HG02870 (cell line): ENCODE results near the gene IGF1R.

Experiments
- ATAC-seq: cut with Tn5 transposase; IDR thresholded peaks from one replicate; pipeline ENCODE4 v1.9.1; 2021; ENCODE audit warnings: mild to moderate bottlenecking, moderate library complexity; ENCODE audit not compliant: unreplicated experiment

IGF1R gene

DNA sequence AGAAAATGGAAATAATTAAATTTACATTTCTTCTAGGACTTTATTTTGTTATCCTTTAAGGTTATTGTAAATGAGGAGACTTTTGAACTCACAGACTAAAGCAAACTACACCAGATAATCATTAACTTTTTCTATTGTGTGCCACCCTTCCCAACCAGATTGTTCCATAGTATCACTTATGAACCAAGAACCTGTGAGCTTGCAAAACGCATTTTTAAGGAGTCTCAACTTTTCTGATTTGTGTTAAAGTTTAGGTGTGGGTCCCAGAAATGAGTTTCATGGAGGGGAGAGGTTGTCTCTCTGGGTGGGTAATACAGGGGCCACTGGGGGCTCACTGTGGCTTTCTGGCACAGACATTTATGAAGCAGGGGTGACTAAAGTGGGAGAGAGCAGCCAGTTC is 75.7 kb downstream of the IGF1R start:
- no peak for ATAC-seq

DNA sequence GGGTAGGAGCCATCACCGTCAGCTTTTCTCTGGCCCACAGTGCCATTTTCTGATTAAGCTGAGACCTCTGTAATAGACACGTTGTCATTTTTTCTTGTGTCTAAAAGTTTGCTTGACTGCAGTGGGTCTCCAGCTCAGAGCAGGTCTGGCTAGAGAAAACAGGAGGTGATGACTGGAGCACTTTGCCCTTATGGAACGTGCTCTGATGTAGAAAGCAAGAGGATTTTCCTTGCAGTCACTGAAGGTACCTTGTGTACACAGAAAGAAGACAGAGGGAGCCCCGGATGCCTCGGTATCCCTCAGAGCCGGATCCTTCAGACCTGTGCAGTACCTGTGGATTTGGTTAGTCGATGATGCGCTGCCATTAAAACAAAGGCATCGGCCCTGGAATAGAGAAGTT is 76.2 kb downstream of the IGF1R start:
- no peak for ATAC-seq

DNA sequence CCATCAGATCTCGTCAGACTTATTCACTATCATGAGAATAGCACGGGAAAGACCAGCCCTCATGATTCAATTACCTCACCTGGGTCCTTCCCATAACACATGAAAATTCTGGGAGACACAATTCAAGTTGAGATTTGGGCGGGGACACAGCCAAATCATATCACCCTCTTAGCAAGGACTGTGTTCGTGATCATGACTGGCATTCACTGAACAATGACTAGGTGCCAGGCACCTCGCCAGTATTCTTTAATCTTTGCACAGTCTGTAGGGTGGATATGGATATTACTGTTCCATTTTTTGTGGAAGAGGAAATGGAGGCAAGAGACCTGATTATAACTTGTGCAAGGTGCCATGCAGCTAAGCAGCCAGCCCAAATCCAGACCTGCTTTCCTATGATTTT is 77.5 kb downstream of the IGF1R start:
- ATAC-seq: no peak

DNA sequence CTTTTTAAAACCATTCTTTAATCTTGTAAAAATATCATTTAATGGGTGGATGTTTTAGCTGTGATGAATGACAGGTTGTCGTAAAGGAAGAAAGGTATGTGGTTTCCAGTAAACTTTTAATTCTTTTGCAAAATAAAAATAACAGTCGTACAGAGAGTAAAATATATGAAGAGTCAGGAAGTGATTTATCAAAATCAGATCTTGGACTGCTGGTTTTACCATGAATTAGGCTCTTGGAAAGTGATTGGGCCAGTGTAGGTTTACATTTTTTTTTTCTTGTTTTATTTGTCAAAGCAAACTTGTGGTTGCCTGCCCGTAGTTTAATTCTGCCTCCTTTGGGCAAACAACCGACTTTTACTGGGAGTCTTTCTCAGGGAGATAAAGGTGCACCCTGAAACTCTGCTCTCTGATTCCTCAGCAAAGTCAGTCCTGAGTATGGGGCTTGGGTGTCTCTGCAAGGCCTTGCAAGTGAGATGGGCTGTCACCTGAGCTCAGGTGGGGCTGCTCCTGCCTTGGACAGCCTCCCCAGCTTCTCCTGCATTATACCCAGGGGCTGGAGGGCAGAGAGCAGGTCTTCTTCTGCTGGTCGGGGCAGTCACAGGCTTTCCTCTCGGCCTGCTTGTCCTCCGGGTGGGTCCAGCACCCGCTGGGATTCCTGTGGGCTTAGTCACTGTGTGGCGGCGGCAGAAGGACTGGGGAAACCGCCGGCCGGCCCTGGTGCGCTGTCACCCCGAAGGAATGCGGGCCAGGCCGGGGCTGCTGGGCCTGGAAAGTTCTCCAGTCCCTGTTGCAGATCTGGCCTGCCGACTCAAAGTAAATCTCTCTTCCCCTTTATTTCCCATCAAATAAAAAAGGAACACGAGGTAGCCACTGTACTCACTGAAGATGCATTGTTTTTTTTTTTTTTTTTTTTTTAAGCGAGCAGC is 79.0 kb downstream of the IGF1R start:
- no peak for ATAC-seq

DNA sequence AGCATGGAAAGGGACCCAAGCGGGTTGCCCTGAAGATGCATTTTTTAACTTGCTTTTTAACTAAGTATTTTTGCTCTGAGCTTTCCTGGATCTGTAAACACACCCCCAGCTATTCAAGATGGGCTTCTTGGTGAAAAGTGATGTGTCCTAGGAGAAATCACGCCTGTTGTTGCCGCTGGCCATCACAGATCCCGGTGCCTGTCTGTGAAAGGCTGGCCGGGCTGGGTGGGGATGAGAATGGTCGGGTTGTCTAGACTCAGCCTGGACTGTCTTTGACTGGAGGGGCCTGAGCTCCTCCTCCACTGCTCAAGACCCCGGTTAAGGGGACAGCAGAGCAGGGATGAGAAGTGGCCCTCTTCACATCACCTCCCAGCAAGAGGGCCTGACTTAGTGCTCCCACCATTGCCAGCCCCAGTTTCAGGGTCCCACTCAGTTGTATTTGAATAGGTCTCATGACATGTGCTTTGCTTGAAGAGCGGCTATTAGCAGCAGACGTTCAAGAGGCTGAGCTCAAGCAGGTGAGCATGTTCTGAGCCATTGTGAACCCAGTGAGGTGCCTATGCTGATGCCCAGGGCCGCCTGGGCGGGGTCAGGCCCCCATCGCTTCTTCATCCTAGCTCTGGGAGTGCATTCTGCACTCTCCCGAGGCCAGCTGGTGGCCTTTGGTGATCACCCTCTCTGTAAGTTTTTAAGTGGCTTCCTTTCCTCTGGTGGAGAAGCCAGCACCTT is 79.9 kb downstream of the IGF1R start:
- no peak for ATAC-seq

DNA sequence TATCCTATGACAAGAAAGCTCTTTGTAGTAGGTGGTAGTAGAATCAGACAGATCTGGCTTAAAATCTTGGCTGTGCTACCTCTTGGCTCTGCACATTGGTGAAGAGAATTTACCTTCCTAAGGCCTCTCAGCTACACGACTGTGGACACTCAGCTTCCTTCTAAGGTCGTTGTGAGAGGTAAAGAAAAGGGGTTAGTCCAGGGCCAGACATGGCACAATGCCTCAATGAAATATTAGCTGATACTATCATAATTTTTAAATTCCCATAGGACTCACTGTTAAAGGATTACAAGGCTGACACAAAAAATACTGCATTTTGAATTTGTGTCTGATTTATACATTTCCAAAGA is 80.4 kb downstream of the IGF1R start:
- no peak for ATAC-seq

DNA sequence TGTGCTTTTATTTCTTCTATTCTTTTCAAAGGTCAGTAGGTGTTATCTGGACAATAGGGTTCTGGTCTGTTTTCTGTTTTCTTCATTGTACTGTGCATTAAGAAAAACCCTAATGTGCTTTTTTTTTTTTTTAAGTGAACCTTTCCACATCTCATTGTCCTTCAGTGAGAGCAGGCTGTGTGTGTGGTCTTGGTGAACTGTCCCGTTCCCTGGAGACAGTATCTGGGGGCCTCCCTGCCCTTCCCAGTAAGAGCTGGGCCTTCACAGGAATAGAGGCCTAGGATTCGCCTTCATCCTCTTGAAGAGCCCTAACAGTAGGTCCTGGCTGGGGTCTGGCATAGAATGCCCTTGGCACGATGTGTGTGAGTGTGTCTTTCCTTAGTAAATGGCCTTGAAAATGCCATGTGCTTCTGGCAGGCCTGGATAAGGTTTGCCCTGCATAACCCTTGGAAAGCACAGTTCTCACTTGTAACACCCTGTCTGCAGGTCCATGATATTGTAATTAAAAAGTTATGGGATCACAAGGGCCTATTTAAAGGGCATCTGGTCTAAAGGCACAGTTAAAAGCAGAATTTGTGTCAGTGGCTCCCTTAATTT is 81.2 kb downstream of the IGF1R start:
- no peak for ATAC-seq

DNA sequence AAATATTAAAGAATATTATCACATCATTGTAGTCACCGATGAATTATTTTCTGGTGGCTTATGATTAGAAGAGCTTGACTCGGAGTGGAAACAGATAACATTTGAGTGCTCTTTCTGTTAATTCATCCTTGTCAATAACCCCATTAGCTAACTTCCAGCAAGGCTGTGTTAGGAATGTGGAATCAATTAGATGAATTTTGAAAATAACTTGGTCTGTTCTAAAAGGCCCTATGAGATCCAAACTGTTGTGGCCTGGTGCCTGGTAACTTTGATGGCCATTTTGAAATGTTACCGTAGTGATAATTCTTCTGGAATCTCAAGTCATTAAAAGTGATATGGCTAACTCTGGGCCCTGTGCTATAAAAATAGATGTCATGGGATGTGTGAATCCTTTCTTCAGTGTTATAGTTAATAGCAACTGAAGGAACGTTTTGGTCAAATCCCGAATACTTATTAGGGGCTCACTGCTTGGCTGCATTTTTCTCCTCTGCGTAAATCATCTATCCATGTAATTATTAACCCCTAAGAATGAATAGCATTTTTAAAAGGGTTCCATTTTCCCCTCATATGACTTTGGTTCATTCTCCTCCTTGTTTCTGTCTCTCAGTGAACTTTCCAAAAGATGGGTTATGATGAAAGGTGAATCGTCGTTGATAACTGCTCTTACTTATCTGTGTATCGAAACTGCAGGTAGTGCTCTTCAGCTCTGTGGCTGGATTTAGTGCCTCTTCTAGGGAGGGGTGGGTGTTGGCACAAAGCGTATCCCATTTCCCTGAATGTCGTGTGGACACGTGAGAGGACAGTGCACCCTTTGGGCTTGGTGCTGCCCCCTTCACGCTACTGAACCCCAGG is 82.7 kb downstream of the IGF1R start:
- ATAC-seq: no peak

DNA sequence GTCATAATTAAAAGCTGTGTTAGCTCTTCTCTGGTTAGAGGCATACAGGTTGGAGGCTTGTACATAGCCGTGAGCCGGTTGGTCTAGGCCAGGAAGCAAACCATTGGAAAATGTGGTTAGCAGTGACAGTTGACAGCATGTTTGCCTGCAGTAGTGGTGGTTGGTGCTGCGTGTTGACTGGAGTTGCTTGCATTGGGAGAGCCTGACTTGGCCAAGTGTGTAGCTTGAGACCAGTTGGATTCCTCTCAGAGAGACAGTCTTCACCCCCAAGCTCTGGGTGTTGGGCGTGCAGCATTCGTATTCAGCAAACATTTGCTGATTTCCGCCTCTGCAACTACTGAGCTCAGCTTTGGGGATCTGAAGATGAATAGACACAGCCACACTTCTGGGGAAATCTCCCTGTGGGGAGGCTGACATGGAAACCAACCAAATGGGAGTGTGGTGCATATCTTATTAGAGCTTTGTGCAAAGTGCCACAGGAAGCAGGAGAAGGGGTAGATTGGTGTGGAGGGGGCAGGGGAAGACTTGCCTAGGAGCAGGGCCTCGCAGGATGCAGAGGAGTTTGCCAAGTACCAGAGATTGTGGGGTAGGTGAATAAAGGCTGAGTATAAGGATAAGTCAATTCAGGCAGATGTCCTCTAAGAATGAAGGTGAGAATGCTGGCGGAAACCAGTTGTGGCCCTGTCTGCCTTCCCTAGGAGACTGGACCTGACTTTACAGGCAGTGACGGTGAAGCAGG is 83.5 kb downstream of the IGF1R start:
- ATAC-seq: no peak

DNA sequence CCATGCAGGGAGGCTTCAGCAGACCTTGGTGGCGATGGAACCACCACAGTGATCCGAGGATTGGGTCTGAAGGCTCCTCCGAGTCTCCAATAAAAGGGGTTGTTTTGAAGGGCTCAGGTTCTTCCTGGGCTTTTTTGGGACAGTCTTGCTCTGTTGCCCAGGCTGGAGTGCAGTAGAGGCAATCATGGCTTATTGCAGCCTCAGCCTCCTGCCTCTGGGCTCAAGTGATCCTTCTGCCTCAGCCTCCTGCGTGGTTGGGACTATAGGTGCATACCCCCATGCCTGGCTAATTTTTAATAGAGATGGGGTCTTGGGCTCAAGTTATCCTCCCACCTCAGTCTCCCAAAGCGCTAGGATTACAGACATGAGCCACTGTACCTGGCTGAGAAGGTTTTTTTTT is 84.8 kb downstream of the IGF1R start:
- ATAC-seq: no peak

DNA sequence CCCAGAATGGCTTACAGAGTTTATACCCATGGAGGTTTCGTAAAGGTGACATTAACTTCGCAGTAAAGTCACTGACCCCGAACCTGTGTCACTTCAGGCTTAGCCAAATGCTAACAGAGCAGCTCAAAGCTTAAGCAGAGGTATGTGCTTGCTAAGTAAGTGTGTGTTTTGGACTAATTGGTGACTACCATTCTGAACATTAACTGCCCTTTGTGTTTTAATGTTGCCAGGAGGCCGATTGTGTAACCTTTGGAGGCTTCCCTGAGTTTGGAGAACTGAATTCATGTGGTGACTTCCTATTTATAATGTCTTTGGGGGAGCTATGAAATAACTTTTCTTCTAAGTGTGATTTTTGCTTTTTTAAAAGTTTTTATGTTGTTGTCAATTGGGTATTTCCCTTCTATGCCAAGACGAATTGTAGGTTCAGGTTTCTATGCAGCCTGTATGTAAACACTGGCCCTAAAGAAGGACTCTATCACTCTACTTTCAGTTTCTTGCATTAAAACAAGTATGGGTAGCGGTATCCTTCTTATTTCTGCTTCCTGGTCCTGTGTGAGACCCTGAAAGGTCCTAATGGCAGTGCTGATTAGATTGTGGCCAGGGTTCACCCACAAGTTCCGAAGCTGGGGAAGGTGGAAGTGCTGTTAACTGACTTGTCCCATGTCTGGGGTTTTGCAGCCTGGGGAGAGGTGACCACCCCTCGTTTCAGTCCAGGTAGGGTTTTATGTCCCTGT is 86.3 kb downstream of the IGF1R start:
- ATAC-seq: no peak

DNA sequence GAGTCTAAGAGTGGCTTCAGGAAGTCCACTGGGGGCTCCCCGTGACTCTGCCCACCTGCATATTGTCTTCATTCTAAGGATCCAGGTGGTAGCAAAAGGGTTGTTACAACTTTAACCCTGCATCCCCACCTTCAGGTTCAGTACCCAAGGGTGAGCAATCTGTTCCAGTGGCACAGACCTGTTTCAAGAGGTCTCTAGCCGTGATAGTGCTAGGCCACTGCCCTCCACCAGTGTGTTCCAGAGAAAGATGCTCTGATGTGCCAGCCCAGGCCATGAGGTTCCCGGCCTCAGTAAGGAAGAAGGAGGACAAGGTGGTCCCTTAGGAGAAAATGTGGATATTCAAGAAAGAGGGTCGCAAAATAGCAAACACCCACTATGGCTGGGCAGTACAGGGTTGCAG is 87.0 kb downstream of the IGF1R start:
- ATAC-seq: no peak

DNA sequence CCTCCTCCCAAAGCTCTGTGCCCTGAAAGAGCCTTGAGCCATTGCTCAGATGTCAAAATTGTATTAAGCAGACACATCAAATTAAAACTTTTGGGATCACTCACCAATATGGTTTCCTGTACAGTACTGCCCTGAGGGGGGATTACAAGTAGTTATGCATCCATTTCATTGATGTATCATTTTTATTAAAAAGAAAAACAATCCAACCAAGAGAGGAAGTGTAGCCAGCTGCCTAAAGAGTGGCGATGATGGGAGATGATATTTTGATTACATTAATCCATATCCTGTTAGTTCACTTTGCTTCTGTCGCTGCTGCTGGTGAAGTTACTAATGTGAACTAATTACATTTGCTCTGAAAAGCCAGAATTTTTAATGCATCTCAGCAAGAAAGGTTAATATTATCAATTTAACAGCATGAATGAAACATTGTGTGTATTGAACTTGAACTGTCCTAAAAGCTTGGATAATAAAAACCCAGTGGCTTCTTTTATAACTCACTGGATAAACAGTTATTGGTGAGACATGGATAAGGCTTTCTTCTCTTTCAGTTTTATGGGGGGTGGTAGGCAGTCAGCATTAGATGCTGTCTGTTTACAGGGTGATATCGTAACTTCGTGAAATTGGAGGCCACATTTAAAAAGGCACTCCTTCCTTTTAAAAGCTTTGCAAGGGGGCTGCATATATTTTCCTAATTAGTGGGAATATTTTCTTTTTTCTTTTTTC is 87.7 kb downstream of the IGF1R start:
- no peak for ATAC-seq

DNA sequence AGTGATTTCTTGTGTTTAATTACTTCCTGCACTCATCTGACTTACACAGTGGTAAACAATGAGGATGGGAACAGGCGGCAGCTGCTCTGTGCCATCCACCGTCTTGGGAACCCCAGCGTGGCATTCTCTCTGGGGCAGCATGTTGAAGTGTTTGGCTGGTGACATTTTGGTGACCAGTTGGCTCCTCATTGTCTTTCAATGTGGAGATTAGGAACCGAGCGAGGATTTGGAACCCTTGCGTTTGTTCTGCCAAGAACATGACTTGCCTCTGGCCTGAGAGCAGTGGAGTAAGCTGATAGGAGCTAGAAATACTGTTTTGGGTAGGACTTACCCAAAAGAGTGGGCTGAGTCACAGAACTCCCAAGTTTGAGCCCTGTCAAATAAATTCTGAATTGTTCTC is 88.8 kb downstream of the IGF1R start:
- ATAC-seq: no peak

DNA sequence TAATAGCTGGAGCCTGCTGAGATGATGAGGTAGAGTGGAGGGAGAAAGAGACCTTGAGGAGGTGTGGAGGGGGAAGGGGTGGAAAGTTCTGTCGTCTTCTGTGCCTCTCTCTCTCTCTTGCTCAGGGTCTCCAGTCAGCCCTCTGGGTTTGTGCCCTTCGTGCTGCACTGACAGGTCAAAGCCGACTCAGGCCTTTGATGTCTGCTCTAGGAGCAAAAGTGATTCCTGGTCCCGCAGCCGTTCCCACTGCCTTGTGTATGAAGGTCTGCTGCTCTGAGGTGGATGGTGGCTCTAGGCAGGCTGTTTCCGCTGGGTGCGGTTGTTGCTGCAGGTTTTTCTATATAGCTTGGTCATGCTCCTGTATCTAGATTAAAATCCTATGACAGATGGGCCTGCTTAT is 89.4 kb downstream of the IGF1R start:
- ATAC-seq: no peak

DNA sequence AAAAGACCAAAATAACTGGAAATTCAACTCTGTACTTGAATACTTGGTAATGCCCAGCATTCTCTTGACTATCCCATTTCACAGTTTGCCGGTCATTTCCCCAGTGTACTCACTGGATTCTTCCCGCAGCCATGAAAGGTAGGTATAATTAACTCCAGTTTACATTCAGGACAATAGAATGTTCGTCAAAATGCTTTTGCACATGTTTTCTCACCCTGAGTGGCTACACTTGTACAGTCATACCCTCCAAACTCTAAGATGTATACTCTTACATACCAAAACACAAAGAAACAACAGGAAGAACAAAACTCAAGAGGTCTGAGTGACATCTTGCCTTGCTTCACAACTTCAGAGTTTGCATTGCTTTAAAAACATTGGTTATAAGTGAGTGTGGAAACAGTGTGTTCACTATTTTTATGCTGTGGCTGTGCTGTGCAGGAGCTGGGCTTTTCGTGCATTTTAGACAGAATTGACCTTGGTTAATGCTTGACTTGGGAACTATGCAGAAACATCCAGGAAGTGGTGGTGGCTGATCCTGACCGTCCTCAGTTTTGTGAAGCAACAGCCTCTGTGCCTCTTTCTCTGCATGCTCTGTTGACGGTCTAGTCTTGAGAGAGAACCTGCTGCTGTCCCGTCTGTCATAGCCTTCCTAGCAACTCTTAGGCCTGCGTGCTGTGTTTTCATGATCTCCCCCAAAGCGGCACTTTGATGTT is 90.5 kb downstream of the IGF1R start:
- no peak for ATAC-seq

DNA sequence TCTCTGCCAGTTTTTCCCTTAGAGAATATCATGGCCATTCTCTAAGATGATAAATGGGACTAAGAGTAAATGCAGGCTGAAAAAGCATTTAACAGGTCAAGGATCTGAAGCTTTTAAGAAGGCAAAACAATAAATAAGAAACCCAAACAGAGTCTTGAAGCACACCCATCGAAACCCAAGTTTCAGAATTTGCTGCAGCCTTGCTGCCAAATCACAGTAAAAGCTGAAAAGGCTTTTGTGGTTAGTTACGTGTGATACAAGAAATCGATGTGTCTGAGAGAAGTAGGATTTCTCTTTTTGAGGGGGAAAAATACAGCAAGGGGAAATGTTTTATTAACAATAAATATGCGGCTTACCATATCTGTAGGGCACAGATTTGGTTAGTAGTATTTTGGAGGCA is 92.0 kb downstream of the IGF1R start:
- ATAC-seq: no peak

DNA sequence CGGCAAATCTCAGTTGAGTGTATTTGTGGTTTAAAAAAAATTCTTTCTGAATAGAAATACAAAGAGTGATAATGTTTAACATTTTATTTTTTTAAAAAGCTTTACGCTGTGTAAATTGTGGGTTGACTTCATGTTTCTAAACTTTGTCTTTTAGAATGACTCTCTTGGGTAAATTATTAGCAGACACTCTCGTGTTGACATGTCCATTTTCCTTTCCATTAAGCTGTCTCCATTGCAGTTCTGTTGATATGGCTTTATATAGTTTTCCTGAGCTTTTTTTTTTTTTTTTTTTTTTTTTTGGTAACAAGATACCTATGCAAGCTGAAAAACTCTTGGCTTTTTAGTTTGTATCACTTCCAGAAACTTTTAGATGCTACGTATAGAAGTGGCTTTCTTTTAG is 92.6 kb downstream of the IGF1R start:
- ATAC-seq: no peak
